GM19455 (cell line): ENCODE results near the gene PSMD8.
"Not testable (repeated sequence)": the region's sequence is repeated elsewhere in the genome, so short reads cannot be mapped to it uniquely, and the experiment has no call there.

Experiments
- ATAC-seq: cut with Tn5 transposase; IDR thresholded peaks from one replicate; pipeline ENCODE4 v1.9.1; 2021; ENCODE audit not compliant: unreplicated experiment

The PSMD8 gene

DNA sequence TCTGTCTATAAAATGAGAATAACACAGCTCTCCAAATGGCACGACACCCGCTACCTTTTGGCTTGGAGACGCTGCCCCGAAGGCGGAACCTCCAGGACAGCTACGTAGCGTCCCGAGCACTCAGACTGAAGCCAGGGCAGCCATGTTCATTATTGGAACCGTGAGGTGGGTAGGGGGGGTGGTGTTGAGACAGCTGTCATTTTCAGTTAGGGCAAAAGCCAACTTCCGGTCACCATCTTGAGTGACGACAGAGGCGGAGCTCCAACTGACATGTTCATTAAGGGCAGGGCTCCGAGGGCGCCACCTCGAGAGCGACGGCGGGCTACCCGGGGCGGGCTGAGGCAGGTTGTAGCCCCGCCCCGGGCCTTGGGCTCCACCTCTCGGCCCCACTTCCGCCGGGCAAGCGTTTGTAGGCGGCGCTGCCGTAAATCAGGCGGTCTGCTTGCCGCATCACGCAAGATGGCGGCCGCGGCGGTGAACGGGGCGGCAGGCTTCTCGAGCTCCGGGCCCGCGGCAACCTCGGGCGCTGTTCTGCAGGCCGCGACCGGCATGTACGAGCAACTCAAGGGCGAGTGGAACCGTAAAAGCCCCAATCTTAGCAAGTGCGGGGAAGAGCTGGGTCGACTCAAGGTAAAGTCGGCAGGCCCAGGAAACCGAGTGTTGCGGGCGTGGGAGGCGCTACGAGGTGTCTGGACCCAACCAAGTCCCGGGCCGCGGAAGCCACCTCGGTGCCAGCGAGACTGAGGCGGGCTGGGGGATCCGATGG, at the start of gene PSMD8:
TSS of gene PSMD8 (plus strand) at position 240 of the 766 bp plus-strand sequence. CDS start at position 271, 31 bp downstream.
- peak; percentile 91 for ATAC-seq

DNA sequence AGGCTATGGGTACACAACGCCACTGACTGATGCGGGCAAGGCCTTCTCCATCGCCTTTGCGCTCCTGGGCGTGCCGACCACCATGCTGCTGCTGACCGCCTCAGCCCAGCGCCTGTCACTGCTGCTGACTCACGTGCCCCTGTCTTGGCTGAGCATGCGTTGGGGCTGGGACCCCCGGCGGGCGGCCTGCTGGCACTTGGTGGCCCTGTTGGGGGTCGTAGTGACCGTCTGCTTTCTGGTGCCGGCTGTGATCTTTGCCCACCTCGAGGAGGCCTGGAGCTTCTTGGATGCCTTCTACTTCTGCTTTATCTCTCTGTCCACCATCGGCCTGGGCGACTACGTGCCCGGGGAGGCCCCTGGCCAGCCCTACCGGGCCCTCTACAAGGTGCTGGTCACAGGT, 47.8 kb upstream of the PSMD8 start:
- ATAC-seq, result no peak

DNA sequence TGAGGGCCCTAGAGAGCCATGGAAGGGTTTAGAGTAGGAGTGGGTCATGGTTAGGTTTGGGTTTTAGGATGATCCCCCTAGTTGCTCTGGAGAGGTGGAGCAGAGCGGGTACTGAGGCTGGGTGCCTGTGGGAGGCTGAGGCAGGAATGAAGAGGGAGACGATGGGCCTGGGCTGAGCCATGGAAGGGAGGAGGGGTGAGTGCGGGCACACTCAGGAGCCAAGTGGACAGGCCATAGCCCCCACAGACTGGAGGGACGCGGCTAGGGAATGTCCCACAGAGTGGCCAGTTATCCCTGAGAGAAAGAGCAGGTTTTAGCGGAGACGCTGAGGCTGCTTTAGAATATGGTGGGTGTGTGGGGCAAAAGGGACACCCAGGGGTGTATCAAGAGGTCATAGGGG, 44.7 kb upstream of the PSMD8 start:
- no peak for ATAC-seq

- ATAC-seq, result no peak
Measured at GRCh38 chr19:38331728-38332127, 42.6 kb upstream of the PSMD8 start.

DNA sequence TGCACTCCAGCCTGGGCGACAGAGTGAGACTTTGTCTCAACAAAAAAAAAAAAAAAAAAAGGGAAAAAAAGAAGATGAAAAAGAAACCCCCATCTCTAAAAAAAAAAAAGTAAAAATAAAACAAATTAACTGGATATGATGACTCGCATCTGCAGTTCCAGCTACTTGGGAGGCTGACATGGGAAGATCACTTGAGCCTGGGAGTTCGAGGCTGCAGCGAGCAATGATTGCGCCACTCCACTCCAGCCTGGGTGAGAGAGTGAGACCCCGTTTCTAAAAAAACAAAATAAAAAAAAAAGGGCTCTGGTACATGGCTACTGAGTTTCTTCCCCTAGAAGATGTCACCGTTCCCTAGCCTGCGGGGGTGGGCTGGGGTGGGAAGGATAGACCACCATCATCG, 41.1 kb upstream of the PSMD8 start:
- no peak for ATAC-seq

GRCh38 chr19:38335949-38336637, 38.3 kb upstream of the PSMD8 start:
- peak; percentile 66 for ATAC-seq

DNA sequence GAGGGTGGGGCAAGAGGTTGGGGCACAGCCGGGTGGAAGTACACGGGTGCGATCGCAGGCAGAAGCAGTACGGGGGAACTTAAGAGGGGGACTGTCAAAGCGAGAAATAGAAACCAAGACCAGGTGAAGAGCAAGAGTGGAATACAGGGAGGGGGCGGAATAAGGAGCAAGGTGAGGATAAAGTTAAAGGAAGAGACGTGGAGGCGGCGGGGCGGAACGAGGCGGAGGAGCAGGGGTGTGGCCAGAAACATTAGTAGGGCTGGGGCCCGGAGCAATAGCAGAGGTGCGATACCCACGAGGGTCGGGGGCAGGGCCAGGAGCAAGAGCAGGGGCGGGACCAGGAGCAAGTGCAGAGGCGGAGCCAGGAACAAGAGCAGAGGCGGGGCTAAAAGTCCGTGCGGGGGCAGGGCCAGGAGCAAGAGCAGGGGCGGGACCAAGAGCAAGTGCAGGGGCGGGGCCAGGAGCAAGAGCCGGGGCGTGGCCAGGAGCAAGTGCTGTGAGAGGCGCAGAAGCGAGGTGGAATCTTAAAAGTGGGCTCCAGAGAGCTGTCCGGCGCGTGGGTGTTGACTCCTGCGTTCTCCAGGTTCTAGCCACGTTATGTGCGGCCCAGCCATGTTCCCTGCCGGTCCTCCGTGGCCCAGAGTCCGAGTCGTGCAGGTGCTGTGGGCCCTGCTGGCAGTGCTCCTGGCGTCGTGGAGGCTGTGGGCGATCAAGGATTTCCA, 37.6 kb upstream of the PSMD8 start:
- peak; percentile 48 for ATAC-seq

DNA sequence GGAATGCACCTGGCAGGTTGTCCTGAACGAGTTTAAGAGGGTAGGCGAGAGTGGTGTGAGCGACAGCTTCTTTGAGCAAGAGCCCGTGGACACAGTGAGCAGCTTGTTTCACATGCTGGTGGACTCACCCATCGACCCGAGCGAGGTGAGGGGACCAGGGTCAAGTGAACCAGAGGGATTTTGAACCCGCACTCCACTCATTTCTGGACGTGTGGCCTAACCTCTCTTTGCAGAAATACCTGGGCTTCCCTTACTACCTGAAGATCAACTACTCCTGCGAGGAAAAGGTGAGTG, 37.1 kb upstream of the PSMD8 start:
- ATAC-seq, result no peak

DNA sequence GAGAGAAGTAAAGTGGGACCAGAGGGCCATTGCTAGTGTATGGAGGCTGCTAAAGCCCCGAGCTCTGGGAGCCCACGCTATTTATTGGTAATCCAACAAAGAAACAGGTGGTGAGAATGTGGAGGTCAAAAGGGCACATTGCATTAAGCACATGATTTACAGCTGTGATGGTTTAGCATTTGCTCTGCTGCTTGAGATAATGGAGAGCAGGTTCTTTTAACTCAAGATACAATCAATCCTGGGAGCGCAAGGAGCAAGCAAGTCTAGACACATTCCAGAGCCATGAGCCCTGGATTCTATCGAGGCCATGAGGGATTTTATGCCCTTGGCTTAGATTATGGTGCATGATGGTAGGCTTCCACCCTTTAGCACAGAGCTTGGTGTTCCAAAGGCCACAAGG, 35.4 kb upstream of the PSMD8 start:
- not testable (repeated sequence) for ATAC-seq

GRCh38 chr19:38340927-38341326, 33.4 kb upstream of the PSMD8 start:
- ATAC-seq, result no peak

DNA sequence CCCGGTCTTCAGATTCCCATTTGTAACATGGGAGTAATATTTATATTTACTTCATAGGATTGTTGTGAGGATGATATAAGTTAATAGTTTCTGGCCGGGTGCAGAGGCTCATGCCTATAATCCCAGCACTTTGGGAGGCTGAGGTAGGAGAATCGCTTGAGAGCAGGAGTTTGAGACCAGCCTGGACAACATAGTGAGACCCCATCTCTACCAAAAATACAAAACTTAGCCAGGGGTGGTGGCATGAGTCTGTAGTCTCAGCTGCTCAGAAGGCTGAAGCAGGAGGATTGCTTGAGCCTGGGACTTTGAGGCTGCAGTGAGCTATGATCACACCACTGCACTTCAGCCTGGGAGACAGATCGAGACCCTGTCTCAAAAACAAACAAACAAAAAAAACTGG, 27.5 kb upstream of the PSMD8 start:
- ATAC-seq, result no peak

DNA sequence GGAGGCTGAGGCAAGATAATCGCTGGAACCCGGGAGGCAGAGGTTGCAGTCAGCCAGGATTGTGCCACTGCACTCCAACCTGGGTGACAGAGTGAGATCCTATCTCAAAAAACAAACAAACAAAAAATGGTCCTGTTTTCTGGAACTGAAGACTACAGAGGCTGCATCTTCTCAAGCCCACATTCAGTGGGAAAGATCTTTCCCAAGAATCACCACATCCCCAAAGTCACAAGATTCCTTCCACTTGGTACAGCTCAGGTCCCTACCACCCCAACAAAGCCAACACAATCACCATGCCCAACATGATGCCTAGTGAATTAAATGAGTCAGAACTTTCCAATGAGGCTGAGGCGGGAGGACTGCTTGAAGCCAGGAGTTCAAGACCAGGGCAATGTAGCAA, 23.5 kb upstream of the PSMD8 start:
- ATAC-seq, result no peak

DNA sequence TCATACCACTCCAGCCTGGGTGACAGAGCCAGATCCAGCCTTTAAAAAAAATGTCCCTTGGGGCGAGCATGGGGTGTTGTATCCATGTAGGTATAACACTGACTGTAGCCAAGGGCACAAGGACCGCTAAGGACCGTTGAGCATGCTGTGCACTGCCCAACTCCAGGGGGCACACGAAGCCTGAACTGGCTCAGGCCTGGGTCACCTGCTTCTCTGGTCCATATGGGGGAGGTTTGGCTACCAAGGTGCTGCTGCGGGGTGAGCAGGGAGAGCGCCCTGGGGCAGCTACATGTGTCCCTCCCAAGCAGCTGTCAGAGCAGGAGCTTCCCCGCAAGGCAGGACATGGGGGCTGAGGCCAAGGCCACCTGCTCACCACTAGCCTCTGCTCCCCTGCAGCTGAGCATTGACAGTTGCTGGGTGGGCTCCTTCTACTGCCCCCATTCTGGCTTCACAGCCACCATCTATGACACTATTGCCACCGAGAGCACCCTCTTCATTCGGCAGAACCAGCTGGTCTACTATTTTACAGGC, 22.4 kb upstream of the PSMD8 start:
- no peak for ATAC-seq

DNA sequence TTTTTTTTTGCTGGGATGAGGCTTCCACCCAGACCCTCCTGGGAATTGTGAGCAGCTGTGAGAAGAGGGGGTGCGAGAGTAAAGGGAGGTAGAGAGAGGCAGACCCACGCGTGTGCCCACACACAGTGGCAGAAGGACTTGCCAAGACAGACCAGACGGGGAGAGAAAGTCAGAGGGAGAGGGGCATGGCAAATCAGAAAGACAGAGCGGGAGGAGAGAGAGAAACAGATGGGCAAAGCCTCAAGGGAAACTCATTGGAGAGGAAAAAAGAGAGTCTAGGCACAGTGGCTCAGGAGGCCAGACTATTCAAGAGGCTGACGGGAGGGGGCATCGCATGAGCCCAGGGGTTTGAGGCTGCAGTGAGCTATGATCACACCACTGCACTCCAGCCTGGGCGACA, 21.8 kb upstream of the PSMD8 start:
- ATAC-seq, result no peak

DNA sequence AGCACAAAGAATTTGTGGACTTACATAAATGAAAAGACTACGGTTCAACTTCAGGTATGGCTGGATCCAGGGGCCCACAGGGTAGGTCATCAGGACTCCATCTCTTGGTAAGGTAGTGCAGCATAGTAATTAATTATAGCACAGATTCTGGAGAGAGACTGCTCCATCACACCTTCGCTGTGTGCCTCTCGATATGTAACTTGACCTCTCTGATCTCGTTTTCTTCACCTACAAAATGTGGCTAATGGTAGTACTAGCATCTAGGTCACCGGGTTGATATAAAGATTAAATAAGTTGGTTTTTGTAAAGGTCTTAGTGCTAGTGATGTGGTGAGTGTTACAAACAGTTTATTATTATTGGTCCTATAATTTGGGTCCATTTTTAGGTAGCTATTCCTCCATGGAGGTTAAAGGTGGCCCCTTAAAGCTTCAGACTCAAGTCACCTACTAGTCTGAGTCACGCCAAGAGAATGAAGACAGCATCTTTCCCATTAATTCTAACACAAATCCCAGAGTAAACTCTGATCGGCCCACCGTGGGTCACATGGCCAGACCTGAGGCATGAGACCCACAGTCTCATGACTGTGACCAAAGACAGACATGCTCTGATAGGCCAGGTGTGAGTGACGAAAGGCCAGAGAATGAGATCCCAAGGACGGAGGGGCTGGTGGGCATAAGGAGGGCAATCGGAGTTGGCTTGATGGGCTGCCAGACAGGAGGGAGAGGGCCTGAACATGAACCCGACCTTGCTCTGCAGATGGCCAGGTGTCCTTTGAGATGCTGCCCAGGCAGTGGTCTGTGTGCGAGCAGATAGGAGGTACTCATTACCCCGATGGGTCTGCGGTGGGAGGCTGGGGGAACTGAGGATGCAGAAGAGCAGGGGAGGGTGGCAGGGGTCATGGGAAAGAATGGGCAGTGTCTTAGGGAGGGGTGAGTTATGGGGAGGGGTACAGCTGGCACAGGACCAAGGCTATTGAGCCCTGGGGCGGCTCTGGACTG, 18.3 kb upstream of the PSMD8 start:
- no peak for ATAC-seq

DNA sequence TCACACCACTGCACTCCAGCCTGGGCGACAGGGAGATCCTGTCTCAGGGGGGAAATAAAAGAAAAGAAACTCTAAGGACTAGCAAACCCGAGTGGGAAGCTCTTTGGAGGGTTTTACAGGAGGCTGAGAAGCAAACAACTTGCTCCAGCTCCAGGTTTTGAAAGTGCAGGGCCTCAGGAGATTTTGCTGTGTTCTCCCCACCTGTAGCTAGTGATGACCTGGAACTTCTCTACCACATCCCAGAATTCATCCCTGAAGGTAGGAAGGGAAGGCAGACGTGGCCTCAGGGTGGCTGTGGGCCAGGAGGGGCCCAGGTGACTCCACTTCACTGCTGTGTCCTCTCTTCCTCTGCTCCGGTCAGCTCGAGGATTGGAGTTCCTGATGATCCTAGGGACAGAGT, 16.3 kb upstream of the PSMD8 start:
- ATAC-seq, result no peak

- no peak for ATAC-seq
Measured at GRCh38 chr19:38359242-38360021, 14.9 kb upstream of the PSMD8 start.

- ATAC-seq, result no peak
Measured at GRCh38 chr19:38360351-38360750, 14.0 kb upstream of the PSMD8 start.

DNA sequence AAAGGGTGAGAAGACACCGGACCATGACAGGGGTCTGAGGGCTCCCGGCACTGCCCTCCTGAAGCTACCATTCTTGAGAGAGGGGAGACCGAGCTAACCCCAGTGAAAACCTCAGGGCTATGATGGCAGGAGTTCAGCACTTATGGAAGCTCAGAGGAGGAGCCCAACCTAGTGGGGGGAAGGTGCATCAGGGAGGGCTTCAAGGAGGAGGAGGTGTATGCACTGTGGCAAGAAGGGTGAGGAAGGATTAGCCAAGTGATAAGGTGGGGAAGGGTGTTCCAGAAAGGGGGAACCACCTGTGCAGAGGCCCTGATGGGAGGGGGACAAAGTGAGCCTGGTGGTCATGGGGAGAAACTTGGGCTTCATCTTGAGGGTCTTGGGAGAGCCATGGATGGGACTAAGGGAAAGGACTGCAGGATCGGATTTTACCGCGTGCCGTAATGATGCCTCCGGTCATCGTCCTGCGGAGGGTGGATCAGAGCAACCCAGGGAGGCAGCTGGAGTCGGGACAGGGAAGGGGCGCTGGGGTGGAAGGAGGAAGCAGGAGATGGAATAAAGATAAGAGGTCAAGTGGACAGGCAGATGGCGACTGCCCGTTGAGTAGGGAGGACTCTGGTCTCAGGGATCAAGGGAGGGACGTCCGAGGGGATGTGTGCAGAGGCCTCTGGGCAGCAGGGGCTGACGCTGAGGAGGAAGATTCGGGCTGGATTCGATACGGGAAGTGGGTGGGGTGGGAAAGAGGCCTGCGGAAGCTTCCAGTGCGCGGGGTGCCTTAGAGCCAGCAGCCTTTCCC, 13.3 kb upstream of the PSMD8 start:
- ATAC-seq, result no peak
